Measurements from ENCODE around the gene GAD2.

GAD2 gene

GRCh38 chr10:26225322-26225721, 8.7 kb downstream of the GAD2 start:
- DNase-seq, result no peak

- DNase-seq, result no peak
Observed at GRCh38 chr10:26227786-26228185, 11.2 kb downstream of the GAD2 start.

- DNase-seq, result no peak
Observed at GRCh38 chr10:26232174-26232573, 15.6 kb downstream of the GAD2 start.

- DNase-seq, result no peak
Observed at GRCh38 chr10:26235761-26236160, 19.2 kb downstream of the GAD2 start.

GRCh38 chr10:26238378-26238777, 21.8 kb downstream of the GAD2 start:
- no peak for DNase-seq

GRCh38 chr10:26242706-26243350, 26.3 kb downstream of the GAD2 start:
- no peak for DNase-seq

- DNase-seq, result no peak
Observed at GRCh38 chr10:26243351-26243720, 26.8 kb downstream of the GAD2 start.

- no peak for DNase-seq
Observed at GRCh38 chr10:26249681-26250080, 33.1 kb downstream of the GAD2 start.

- no peak for DNase-seq
Observed at GRCh38 chr10:26251925-26252324, 35.4 kb downstream of the GAD2 start.

- no peak for DNase-seq
Observed at GRCh38 chr10:26254616-26255015, 38.0 kb downstream of the GAD2 start.

- no peak for DNase-seq
Observed at GRCh38 chr10:26259341-26259740, 42.8 kb downstream of the GAD2 start.

- no peak for DNase-seq
Observed at GRCh38 chr10:26269754-26270153, 53.2 kb downstream of the GAD2 start.

GRCh38 chr10:26274391-26274790, 57.8 kb downstream of the GAD2 start:
- DNase-seq, result no peak

- DNase-seq, result no peak
Observed at GRCh38 chr10:26278295-26278694, 61.7 kb downstream of the GAD2 start.

- DNase-seq, result no peak
Observed at GRCh38 chr10:26290236-26290635, 73.7 kb downstream of the GAD2 start.

GRCh38 chr10:26291721-26292480, 75.3 kb downstream of the GAD2 start:
- no peak for DNase-seq

GRCh38 chr10:26296360-26296759, 79.8 kb downstream of the GAD2 start:
- no peak for DNase-seq

GRCh38 chr10:26300001-26300400, 83.4 kb downstream of the GAD2 start:
- DNase-seq, result no peak

GRCh38 chr10:26303366-26303765, 86.8 kb downstream of the GAD2 start:
- no peak for DNase-seq

- no peak for DNase-seq
Observed at GRCh38 chr10:26310361-26310760, 93.8 kb downstream of the GAD2 start.

- DNase-seq, result no peak
Observed at GRCh38 chr10:26311383-26311940, 94.9 kb downstream of the GAD2 start.

GRCh38 chr10:26314265-26315013, 97.9 kb downstream of the GAD2 start:
- no peak for DNase-seq

GRCh38 chr10:26318672-26319071, 102.1 kb downstream of the GAD2 start:
- no peak for DNase-seq

- DNase-seq, result no peak
Observed at GRCh38 chr10:26323219-26323618, 106.6 kb downstream of the GAD2 start.
